Measurements from ENCODE around the gene SERPINE2. TPM values are rescaled to one million over a fixed set of nuclear protein-coding genes. Genes with fewer than 3 reads are reported as not detected.

The SERPINE2 gene
- polyA plus RNA-seq, 1 experiment: 24.0 TPM

GRCh38 chr2:224046752-224047151, 7.7 kb upstream of the SERPINE2 start:
- Histone ChIP-seq H3K4me3 (ENCODE audit: low read depth, low read length) (no peak overlapping the region), H3K27ac (ENCODE audit: low read depth, low read length) (no peak overlapping the region), H3K27me3 (ENCODE audit: control insufficient read depth, insufficient read depth, low read length) (peaks cover 8% of the 10 kb centered on the region), H3K9me3 (ENCODE audit: control insufficient read depth, insufficient read depth, low read length) (no peaks in the 10 kb centered on the region)
- ChIA-PET POLR2A (no interaction called here), CTCF (interaction anchor here (0.6 kb wide), 1 partner anchor 12 kb away, joined by 3 read pairs; no protein-coding TSS in a partner anchor)
- DNase-seq (ENCODE audit: low read depth, low spot score): no peak
- TF ChIP-seq CTCF (IDR thresholded peaks at IDR 0.05; ENCODE audit: low read depth, low read length): no peak

GRCh38 chr2:224042191-224042696, 3.2 kb upstream of the SERPINE2 start:
- ChIA-PET CTCF (interaction anchor here (0.9 to 1.9 kb wide), 4 partner anchors 49 to 241 kb away, joined by 3 to 9 read pairs (median 4); no protein-coding TSS in a partner anchor), POLR2A (no interaction called here)
- H3K4me3 ChIP-seq (ENCODE audit: low read depth, low read length): no peak overlapping the region
- TF ChIP-seq CTCF (IDR thresholded peaks at IDR 0.05; ENCODE audit: low read depth, low read length): no peak
- no peak overlapping the region for H3K27ac ChIP-seq (ENCODE audit: low read depth, low read length)
- peaks cover 10% of the 10 kb centered on the region for H3K27me3 ChIP-seq (ENCODE audit: control insufficient read depth, insufficient read depth, low read length)
- no peak for DNase-seq (ENCODE audit: low read depth, low spot score)
- no peaks in the 10 kb centered on the region for H3K9me3 ChIP-seq (ENCODE audit: control insufficient read depth, insufficient read depth, low read length)

- DNase-seq (ENCODE audit: low read depth, low spot score): no peak
- Histone ChIP-seq H3K9me3 (ENCODE audit: control insufficient read depth, insufficient read depth, low read length) (no peaks in the 10 kb centered on the region), H3K27ac (ENCODE audit: low read depth, low read length) (no peak overlapping the region), H3K4me3 (ENCODE audit: low read depth, low read length) (no peak overlapping the region), H3K27me3 (ENCODE audit: control insufficient read depth, insufficient read depth, low read length) (peaks cover 10% of the 10 kb centered on the region)
- ChIA-PET CTCF (interaction anchor here (1.0 to 1.2 kb wide), 2 partner anchors 48 to 242 kb away, joined by 3 to 4 read pairs; no protein-coding TSS in a partner anchor), POLR2A (no interaction called here)
- no peak for TF ChIP-seq CTCF (IDR thresholded peaks at IDR 0.05; ENCODE audit: low read depth, low read length)
These were observed 2.5 kb upstream of the SERPINE2 start for GRCh38 chr2:224041554-224041953.

- POLR2A ChIA-PET: no interaction called here
- CTCF ChIA-PET: no interaction called here
- H3K9me3 ChIP-seq (ENCODE audit: control insufficient read depth, insufficient read depth, low read length): no peaks in the 10 kb centered on the region
These were observed 1.7 kb upstream of the SERPINE2 start for GRCh38 chr2:224040753-224041152.

More at GRCh38 chr2:224040753-224041152, 1.7 kb upstream of the SERPINE2 start:
- Histone ChIP-seq H3K27me3 (ENCODE audit: control insufficient read depth, insufficient read depth, low read length) (peaks cover 10% of the 10 kb centered on the region), H3K4me3 (ENCODE audit: low read depth, low read length) (no peak overlapping the region), H3K27ac (ENCODE audit: low read depth, low read length) (no peak overlapping the region)
- TF ChIP-seq CTCF (IDR thresholded peaks at IDR 0.05; ENCODE audit: low read depth, low read length): no peak
- no peak for DNase-seq (ENCODE audit: low read depth, low spot score)
